H9 (cell line): ENCODE data around the gene INPP4A. TPM values are rescaled to one million over a fixed set of nuclear protein-coding genes. Genes with fewer than 3 reads are reported as not detected.

ENCODE experiments used
- DNase-seq: peaks from one replicate; pipeline ENCODE4 v3.0.0-alpha.2; 2017
- H2AFZ ChIP-seq: one replicate; pipeline ENCODE4 v1.6.1; 2013; ENCODE audit warnings: mild to moderate bottlenecking, low read length, control low read depth, moderate library complexity
- H2AK5ac ChIP-seq: 2 replicates; pipeline ENCODE4 v1.6.1; 2013; ENCODE audit warnings: low read length, control low read depth, mixed read lengths; ENCODE audit not compliant: insufficient read length
- H2BK120ac ChIP-seq: one replicate; pipeline ENCODE4 v1.6.1; 2013; ENCODE audit warnings: low read depth, mild to moderate bottlenecking, low read length, control low read depth, inconsistent platforms; ENCODE audit not compliant: poor library complexity, severe bottlenecking
- H2BK12ac ChIP-seq: 2 replicates; pipeline ENCODE4 v1.6.1; 2013; ENCODE audit warnings: low read length, control low read depth, mixed read lengths, low read depth; ENCODE audit not compliant: insufficient read length
- H2BK15ac ChIP-seq: 2 replicates; pipeline ENCODE4 v1.6.1; 2013; ENCODE audit warnings: low read depth, low read length, control low read depth
- H2BK20ac ChIP-seq: one replicate; pipeline ENCODE4 v1.6.1; 2013; ENCODE audit warnings: low read depth, mild to moderate bottlenecking, low read length, control low read depth, inconsistent platforms; ENCODE audit not compliant: poor library complexity, severe bottlenecking
- H2BK5ac ChIP-seq: 2 replicates; pipeline ENCODE4 v1.6.1; 2013; ENCODE audit warnings: low read length, control low read depth, mixed read lengths; ENCODE audit not compliant: insufficient read length
- H3K14ac ChIP-seq: 2 replicates; pipeline ENCODE4 v1.6.1; 2013; ENCODE audit warnings: low read length, control low read depth; ENCODE audit not compliant: insufficient read depth
- H3K18ac ChIP-seq: 2 replicates; pipeline ENCODE4 v1.6.1; 2013; ENCODE audit warnings: low read depth, mild to moderate bottlenecking, mixed read lengths, low read length, control low read depth; ENCODE audit not compliant: insufficient read length
- H3K23ac ChIP-seq: 2 replicates; pipeline ENCODE4 v1.6.1; 2013; ENCODE audit warnings: low read length, control low read depth, mixed read lengths, low read depth; ENCODE audit not compliant: insufficient read length
- H3K23me2 ChIP-seq: 2 replicates; pipeline ENCODE4 v1.6.1; 2013; ENCODE audit warnings: low read depth, mild to moderate bottlenecking, mixed read lengths, low read length, control low read depth; ENCODE audit not compliant: insufficient read length, poor library complexity, severe bottlenecking
- H3K27ac ChIP-seq: 2 replicates; pipeline ENCODE4 v1.5.1; 2013; ENCODE audit warnings: low read length, control low read depth, mixed read lengths, low read depth; ENCODE audit not compliant: insufficient read length
- H3K27me3 ChIP-seq: 2 replicates; pipeline ENCODE4 v1.6.1; 2013; ENCODE audit warnings: low read length, control low read depth, inconsistent platforms; ENCODE audit not compliant: insufficient read depth
- H3K4ac ChIP-seq: 2 replicates; pipeline ENCODE4 v1.6.1; 2013; ENCODE audit warnings: low read depth, mild to moderate bottlenecking, control low read depth, inconsistent platforms, low read length, moderate library complexity
- H3K4me1 ChIP-seq: 2 replicates; pipeline ENCODE4 v1.6.1; 2013; ENCODE audit warnings: low read length, control low read depth, inconsistent platforms; ENCODE audit not compliant: insufficient read depth
- H3K4me2 ChIP-seq: 2 replicates; pipeline ENCODE4 v1.6.1; 2013; ENCODE audit warnings: low read length, control low read depth, mixed read lengths; ENCODE audit not compliant: insufficient read length, insufficient read depth
- H3K56ac ChIP-seq: 2 replicates; pipeline ENCODE4 v1.6.1; 2013; ENCODE audit warnings: low read depth, mild to moderate bottlenecking, mixed read lengths, low read length, control low read depth; ENCODE audit not compliant: insufficient read length
- H3K79me1 ChIP-seq: 2 replicates; pipeline ENCODE4 v1.6.1; 2013; ENCODE audit warnings: low read depth, mild to moderate bottlenecking, moderate library complexity, low read length, control low read depth, inconsistent platforms; ENCODE audit not compliant: insufficient read depth, poor library complexity, severe bottlenecking
- H3K79me2 ChIP-seq: 2 replicates; pipeline ENCODE4 v1.6.1; 2013; ENCODE audit warnings: low read length, control low read depth, inconsistent platforms; ENCODE audit not compliant: insufficient read depth
- H3K9ac ChIP-seq: 2 replicates; pipeline ENCODE4 v1.6.1; 2013; ENCODE audit warnings: low read length, control low read depth, mixed read lengths; ENCODE audit not compliant: insufficient read length; ENCODE audit errors: extremely low read depth
- H3K9me3 ChIP-seq: one replicate; pipeline ENCODE4 v1.6.1; 2013; ENCODE audit warnings: low read depth, low read length, inconsistent platforms; ENCODE audit not compliant: control insufficient read depth
- H3T11ph ChIP-seq: one replicate; pipeline ENCODE4 v1.6.1; 2013; ENCODE audit warnings: mild to moderate bottlenecking, low read length, control low read depth, inconsistent platforms
- H4K20me1 ChIP-seq: one replicate; pipeline ENCODE4 v1.6.1; 2013; ENCODE audit not compliant: control insufficient read depth, insufficient read length, insufficient read depth
- H4K5ac ChIP-seq: 2 replicates; pipeline ENCODE4 v1.6.1; 2013; ENCODE audit warnings: low read depth, mild to moderate bottlenecking, mixed read lengths, low read length, control low read depth; ENCODE audit not compliant: insufficient read length
- H4K8ac ChIP-seq: replicated peaks from 2 replicates; pipeline ENCODE4 v1.6.1; 2013; ENCODE audit warnings: low read length, control low read depth, mixed read lengths, low read depth; ENCODE audit not compliant: insufficient read length
- H4K91ac ChIP-seq: 2 replicates; pipeline ENCODE4 v1.6.1; 2013; ENCODE audit warnings: low read depth, mild to moderate bottlenecking, moderate library complexity, mixed read lengths, low read length, control low read depth; ENCODE audit not compliant: insufficient read length
- H3K27ac Mint-ChIP-seq, 3 experiments: 2 replicates in 2 of 3; 3 replicates in 1 of 3; pipeline ENCODE4 v1.8.0; 2020 to 2021; ENCODE audit warnings: mixed read lengths in 3 of 3, mild to moderate bottlenecking in 1 of 3, moderate library complexity in 1 of 3
- H3K27me3 Mint-ChIP-seq: 2 replicates; pipeline ENCODE4 v1.8.0; 2021; ENCODE audit warnings: low read depth, mild to moderate bottlenecking, moderate library complexity, mixed read lengths
- H3K36me3 Mint-ChIP-seq, 3 experiments: 2 replicates in 2 of 3; 3 replicates in 1 of 3; pipeline ENCODE4 v1.8.0; 2020 to 2021; ENCODE audit warnings: low read depth in 3 of 3, mixed read lengths in 3 of 3; ENCODE audit not compliant: insufficient read depth in 1 of 3
- H3K4me1 Mint-ChIP-seq, 2 experiments: 2 replicates each; pipeline ENCODE4 v1.8.0; 2020; ENCODE audit warnings: mixed read lengths in 2 of 2
- H3K4me3 Mint-ChIP-seq, 2 experiments: 2 replicates in 1 of 2; 3 replicates in 1 of 2; pipeline ENCODE4 v1.8.0; 2020 to 2021; ENCODE audit warnings: mild to moderate bottlenecking in 2 of 2, mixed read lengths in 2 of 2, moderate library complexity in 1 of 2
- H3K9me3 Mint-ChIP-seq, 2 experiments: 2 replicates in 1 of 2; 3 replicates in 1 of 2; pipeline ENCODE4 v1.8.0; 2020; ENCODE audit warnings: mild to moderate bottlenecking in 2 of 2, mixed read lengths in 2 of 2, moderate library complexity in 1 of 2
- WGBS: extraction: QIAGEN DNeasy Blood & Tissue Kit; methylation state at CpG from one replicate; pipeline ENCODE4 v1.1.7; 2013; ENCODE audit warnings: missing lambda C conversion rate, low lambda C conversion rate, mixed read lengths; ENCODE audit not compliant: insufficient read length; ENCODE audit errors: extremely low coverage; 5-methylcytosine and 5-hydroxymethylcytosine counted together
- total RNA-seq: library from RNA; stranded (reverse); gene quantifications from 2 replicates; pipeline ENCODE4 v1.2.1, GENCODE V29; 2021
- TF ChIP-seq, protein P1 (sequence below): fragments of 200-600 bp; sonication (generic); conservative IDR thresholded peaks from 3 replicates; pipeline ENCODE4 v1.8.0; 2021; ENCODE audit warnings: antibody characterized with exemption, mild to moderate bottlenecking

The INPP4A gene
- total RNA-seq, 1 experiment from 2014 or later: 55.2 TPM

DNA sequence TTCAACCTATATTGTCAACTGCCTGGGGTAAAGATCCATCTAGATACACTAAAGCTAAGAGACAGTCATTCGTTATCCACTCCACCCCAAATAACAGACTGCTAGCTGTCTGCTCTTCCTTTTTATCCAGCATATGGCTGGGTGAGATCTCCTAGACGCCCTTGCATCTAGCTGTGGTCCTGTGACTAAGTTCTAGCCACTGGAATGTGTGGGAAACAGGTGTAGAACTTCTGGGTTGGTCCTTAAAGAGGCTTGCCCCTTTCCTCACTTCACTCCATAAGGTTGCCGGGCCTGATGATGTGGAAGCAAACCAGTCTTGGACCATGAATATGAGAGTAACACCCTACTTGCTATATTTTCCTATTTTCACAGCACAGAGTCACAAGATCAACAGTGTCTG is 160.4 kb downstream of the INPP4A start:
- H3K27me3 Mint-ChIP-seq: no peaks in the 10 kb centered on the region
- no peak overlapping the region for H3K4me2 ChIP-seq
- no peak overlapping the region for H2BK20ac ChIP-seq
- TF ChIP-seq, protein P1, sequence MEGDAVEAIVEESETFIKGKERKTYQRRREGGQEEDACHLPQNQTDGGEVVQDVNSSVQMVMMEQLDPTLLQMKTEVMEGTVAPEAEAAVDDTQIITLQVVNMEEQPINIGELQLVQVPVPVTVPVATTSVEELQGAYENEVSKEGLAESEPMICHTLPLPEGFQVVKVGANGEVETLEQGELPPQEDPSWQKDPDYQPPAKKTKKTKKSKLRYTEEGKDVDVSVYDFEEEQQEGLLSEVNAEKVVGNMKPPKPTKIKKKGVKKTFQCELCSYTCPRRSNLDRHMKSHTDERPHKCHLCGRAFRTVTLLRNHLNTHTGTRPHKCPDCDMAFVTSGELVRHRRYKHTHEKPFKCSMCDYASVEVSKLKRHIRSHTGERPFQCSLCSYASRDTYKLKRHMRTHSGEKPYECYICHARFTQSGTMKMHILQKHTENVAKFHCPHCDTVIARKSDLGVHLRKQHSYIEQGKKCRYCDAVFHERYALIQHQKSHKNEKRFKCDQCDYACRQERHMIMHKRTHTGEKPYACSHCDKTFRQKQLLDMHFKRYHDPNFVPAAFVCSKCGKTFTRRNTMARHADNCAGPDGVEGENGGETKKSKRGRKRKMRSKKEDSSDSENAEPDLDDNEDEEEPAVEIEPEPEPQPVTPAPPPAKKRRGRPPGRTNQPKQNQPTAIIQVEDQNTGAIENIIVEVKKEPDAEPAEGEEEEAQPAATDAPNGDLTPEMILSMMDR: no peak
- no peak overlapping the region for H3K4me3 Mint-ChIP-seq
- DNase-seq: no peak
- H3K23ac ChIP-seq: no peak overlapping the region
- H4K20me1 ChIP-seq: peaks cover 4% of the 10 kb centered on the region
- no peak overlapping the region for H2AK5ac ChIP-seq
- H2BK120ac ChIP-seq: no peak overlapping the region
- no peak overlapping the region for H3K27ac Mint-ChIP-seq
- no peak overlapping the region for H3K4ac ChIP-seq
- no peak overlapping the region for H3K56ac ChIP-seq
- no peak overlapping the region for H2BK12ac ChIP-seq
- no peaks in the 10 kb centered on the region for H3K27me3 ChIP-seq
- no peak overlapping the region for H3T11ph ChIP-seq
- WGBS: no CpG with 5 or more reads among the region's 3 CpGs
- H2AFZ ChIP-seq: no peak overlapping the region
- H4K91ac ChIP-seq: no peak overlapping the region
- no peak overlapping the region for H3K18ac ChIP-seq
- no peaks in the 10 kb centered on the region for H3K9me3 Mint-ChIP-seq
- H3K23me2 ChIP-seq: peaks cover 14% of the 10 kb centered on the region
- no peak overlapping the region for H3K9ac ChIP-seq
- H4K8ac ChIP-seq: no peak overlapping the region
- H3K36me3 Mint-ChIP-seq: peaks cover 2 to 33% (median 30%) of the 10 kb centered on the region in 3 experiments; a peak in 5 of 7 replicates
- no peak overlapping the region for H2BK5ac ChIP-seq
- no peaks in the 10 kb centered on the region; the same call in 1 of the 2 replicates for H3K4me1 ChIP-seq
- peaks cover 15% of the 10 kb centered on the region; the same call in 1 of the 2 replicates for H3K79me2 ChIP-seq
- H3K79me1 ChIP-seq: peaks cover 7% of the 10 kb centered on the region
- H3K14ac ChIP-seq: no peak overlapping the region
- no peak overlapping the region for H2BK15ac ChIP-seq
- H3K4me1 Mint-ChIP-seq: peaks cover 18 to 20% of the 10 kb centered on the region in 2 experiments
- H4K5ac ChIP-seq: no peak overlapping the region
- H3K27ac ChIP-seq: no peak overlapping the region
- no peaks in the 10 kb centered on the region for H3K9me3 ChIP-seq
